H1 (cell line): ENCODE results near the gene LTO1. TPM values are rescaled to one million over a fixed set of nuclear protein-coding genes. Genes with fewer than 3 reads are reported as not detected.
A peak's percentile ranks its signal among the peaks of the same experiment; 100 is the strongest.

Experiments
- CTCF ChIA-PET: fragments of 300-600 bp; sonication (Branson Sonifier 250); formaldehyde crosslinking; loops from one replicate; lab custom pipeline; 2021; ENCODE audit not compliant: partially characterized antibody; lab: Charles Lee
- POLR2A ChIA-PET: fragments of 300-600 bp; sonication (Branson Sonifier 250); formaldehyde crosslinking; loops from one replicate; lab custom pipeline; 2021; ENCODE audit warnings: inconsistent platforms; ENCODE audit not compliant: partially characterized antibody; lab: Charles Lee
- DNase-seq, 2 experiments: peaks; one replicate each; pipeline versions ENCODE4 v3.0.0 to v3.0.0-alpha.2; 2010 to 2022; ENCODE audit warnings: low spot score in 2 of 2, low read depth in 1 of 2, mixed read lengths in 1 of 2
- FAIRE-seq: peaks from 2 replicates; lab custom pipeline; 2011; peaks lifted over from hg19 to GRCh38; lab: Jason Lieb, UNC
- H2AFZ ChIP-seq: 2 replicates; pipeline ENCODE4 v1.8.1; 2012; ENCODE audit warnings: low read length, inconsistent platforms
- H2AK5ac ChIP-seq: 2 replicates; pipeline ENCODE4 v1.6.1; 2013; ENCODE audit warnings: low read depth, low read length
- H2BK120ac ChIP-seq: replicated peaks from 2 replicates; pipeline ENCODE3; 2013; ENCODE audit warnings: low read depth, low read length, inconsistent platforms
- H2BK12ac ChIP-seq: 2 replicates; pipeline ENCODE4 v1.6.1; 2013; ENCODE audit warnings: low read depth, low read length
- H2BK15ac ChIP-seq: 2 replicates; pipeline ENCODE4 v1.6.1; 2013; ENCODE audit warnings: low read length
- H2BK20ac ChIP-seq: 2 replicates; pipeline ENCODE4 v1.6.1; 2013; ENCODE audit warnings: low read length
- H2BK5ac ChIP-seq: 2 replicates; pipeline ENCODE4 v1.6.1; 2013; ENCODE audit warnings: low read depth, low read length
- H3K14ac ChIP-seq: 2 replicates; pipeline ENCODE4 v1.6.1; 2013; ENCODE audit warnings: inconsistent platforms; ENCODE audit not compliant: insufficient read length
- H3K18ac ChIP-seq: 2 replicates; pipeline ENCODE4 v1.6.1; 2013; ENCODE audit warnings: low read length; ENCODE audit errors: extremely low read depth
- H3K23ac ChIP-seq: 2 replicates; pipeline ENCODE4 v1.6.1; 2013; ENCODE audit warnings: inconsistent platforms; ENCODE audit not compliant: insufficient read length
- H3K23me2 ChIP-seq: 2 replicates; pipeline ENCODE4 v1.6.1; 2013; ENCODE audit warnings: low read depth, low read length
- H3K27ac ChIP-seq: 2 replicates; pipeline ENCODE4 v1.6.1; 2011; ENCODE audit warnings: low read depth, low read length, inconsistent platforms
- H3K27me3 ChIP-seq, 4 experiments: replicated peaks in 1 of 4; 1 replicate in 1 of 4; 2 replicates in 3 of 4; pipeline versions ENCODE4 v1.6.1 to v1.8.1; 2011 to 2013; ENCODE audit warnings: low read length in 3 of 4, mild to moderate bottlenecking in 3 of 4, inconsistent platforms in 2 of 4, mixed read lengths in 2 of 4, moderate library complexity in 1 of 4; ENCODE audit not compliant: control insufficient read depth in 3 of 4, insufficient read depth in 3 of 4; ENCODE audit errors: extremely low read depth in 1 of 4
- H3K36me3 ChIP-seq, 4 experiments: 2 replicates each; pipeline versions ENCODE4 v1.6.1 to v1.8.1; 2011 to 2013; ENCODE audit warnings: mild to moderate bottlenecking in 4 of 4, low read length in 3 of 4, moderate library complexity in 2 of 4, control low read depth in 1 of 4, inconsistent platforms in 1 of 4; ENCODE audit not compliant: insufficient read depth in 4 of 4, control insufficient read depth in 2 of 4
- H3K4ac ChIP-seq: replicated peaks from 2 replicates; pipeline ENCODE3; 2013; ENCODE audit warnings: low read length, low read depth, mixed read lengths, inconsistent platforms; ENCODE audit not compliant: insufficient read length
- H3K4me1 ChIP-seq, 4 experiments: replicated peaks in 1 of 4; 1 replicate in 1 of 4; 2 replicates in 3 of 4; pipeline versions ENCODE4 v1.6.1 to v1.8.1; 2011 to 2013; ENCODE audit warnings: low read length in 3 of 4, inconsistent platforms in 2 of 4, mixed read lengths in 1 of 4; ENCODE audit not compliant: insufficient read depth in 4 of 4, control insufficient read depth in 3 of 4
- H3K4me2 ChIP-seq, 2 experiments: 2 replicates each; pipeline versions ENCODE4 v1.6.1 to v1.8.1; 2011 to 2013; ENCODE audit warnings: low read depth in 2 of 2, low read length in 2 of 2, control low read depth in 1 of 2, inconsistent platforms in 1 of 2, mild to moderate bottlenecking in 1 of 2; ENCODE audit not compliant: insufficient read depth in 1 of 2
- H3K4me3 ChIP-seq, 4 experiments: fragments of 200-600, 300-600 bp in 1 of 4; sonication (generic), shearing (Covaris generic), sonication (Bioruptor Twin) in 1 of 4; 2 replicates each; pipeline versions ENCODE4 v1.5.1 to v1.8.1; 2011 to 2016; ENCODE audit warnings: low read length in 4 of 4, low read depth in 3 of 4, control low read depth in 2 of 4, inconsistent platforms in 2 of 4, mild to moderate bottlenecking in 2 of 4, mixed read lengths in 1 of 4, moderate library complexity in 1 of 4; ENCODE audit not compliant: insufficient read depth in 2 of 4; ENCODE audit errors: extremely low read depth in 1 of 4
- H3K56ac ChIP-seq: replicated peaks from 2 replicates; pipeline ENCODE3; 2013; ENCODE audit warnings: low read depth, mild to moderate bottlenecking, mixed read lengths, low read length, inconsistent platforms; ENCODE audit not compliant: insufficient read length
- H3K79me1 ChIP-seq: 2 replicates; pipeline ENCODE4 v1.6.1; 2013; ENCODE audit warnings: low read depth, low read length, control low read depth
- H3K79me2 ChIP-seq, 2 experiments: 2 replicates each; pipeline versions ENCODE4 v1.6.1 to v1.8.1; 2012 to 2013; ENCODE audit warnings: low read length in 2 of 2, mild to moderate bottlenecking in 2 of 2, inconsistent platforms in 1 of 2; ENCODE audit not compliant: insufficient read depth in 2 of 2, control insufficient read depth in 1 of 2
- H3K9ac ChIP-seq, 4 experiments: replicated peaks in 1 of 4; 1 replicate in 1 of 4; 2 replicates in 3 of 4; pipeline versions ENCODE4 v1.6.1 to v1.8.1; 2011 to 2013; ENCODE audit warnings: low read depth in 3 of 4, low read length in 3 of 4, control low read depth in 2 of 4, mild to moderate bottlenecking in 2 of 4, moderate library complexity in 2 of 4, inconsistent platforms in 1 of 4; ENCODE audit errors: extremely low read depth in 1 of 4
- H3K9me3 ChIP-seq, 2 experiments: 2 replicates each; pipeline versions ENCODE4 v1.6.1 to v1.8.1; 2012 to 2013; ENCODE audit warnings: mild to moderate bottlenecking in 2 of 2, moderate library complexity in 2 of 2, control low read depth in 1 of 2, inconsistent platforms in 1 of 2, low read depth in 1 of 2, low read length in 1 of 2, mixed read lengths in 1 of 2; ENCODE audit not compliant: insufficient read depth in 2 of 2
- H4K20me1 ChIP-seq, 2 experiments: replicated peaks in 1 of 2; 2 replicates each; pipeline versions ENCODE3 to v1.8.1; 2011 to 2013; ENCODE audit warnings: inconsistent platforms in 2 of 2, low read length in 2 of 2, mild to moderate bottlenecking in 1 of 2; ENCODE audit not compliant: insufficient read depth in 2 of 2, control insufficient read depth in 1 of 2
- H4K5ac ChIP-seq: 2 replicates; pipeline ENCODE4 v1.6.1; 2013; ENCODE audit warnings: low read length, low read depth, mixed read lengths, inconsistent platforms; ENCODE audit not compliant: insufficient read length
- H4K8ac ChIP-seq: 2 replicates; pipeline ENCODE4 v1.8.0; 2013; ENCODE audit warnings: mild to moderate bottlenecking, moderate library complexity, low read length, inconsistent platforms; ENCODE audit not compliant: insufficient read depth; ENCODE audit errors: extremely low read depth
- H4K91ac ChIP-seq: replicated peaks from 2 replicates; pipeline ENCODE3; 2013; ENCODE audit warnings: low read length, mixed read lengths, inconsistent platforms; ENCODE audit not compliant: insufficient read length
- CREB1 ChIP-seq: IDR thresholded peaks from 2 replicates; pipeline ENCODE4 v1.6.1; 2012; ENCODE audit warnings: inconsistent platforms
- CTCF ChIP-seq, 3 experiments: IDR thresholded peaks; 1 replicate in 2 of 3; 2 replicates in 1 of 3; pipeline versions ENCODE4 v1.5.1 to v1.6.1; 2011; ENCODE audit warnings: low read length in 3 of 3, mild to moderate bottlenecking in 3 of 3, inconsistent platforms in 2 of 3, low read depth in 1 of 3, moderate library complexity in 1 of 3; ENCODE audit not compliant: insufficient read depth in 1 of 3; ENCODE audit errors: control extremely low read depth in 1 of 3
- POLR2A ChIP-seq, 2 experiments: IDR thresholded peaks; 1 replicate in 1 of 2; 2 replicates in 1 of 2; pipeline ENCODE4 v1.6.1; 2011; ENCODE audit warnings: low read depth in 2 of 2, low read length in 2 of 2, mild to moderate bottlenecking in 2 of 2; ENCODE audit errors: control extremely low read depth in 1 of 2
- SUZ12 ChIP-seq: fragments of 200-600 bp; sonication (generic); IDR thresholded peaks from 2 replicates; pipeline ENCODE4 v1.6.1; 2012; ENCODE audit warnings: mild to moderate bottlenecking, inconsistent platforms, low read length, moderate library complexity, mixed read lengths
- TCF12 ChIP-seq: IDR thresholded peaks from 2 replicates; pipeline ENCODE4 v1.6.1; 2011; ENCODE audit warnings: low read depth, mild to moderate bottlenecking, low read length
- YY1 ChIP-seq: IDR thresholded peaks from 2 replicates; pipeline ENCODE4 v1.6.1; 2011; ENCODE audit warnings: low read depth, mild to moderate bottlenecking, low read length
- WGBS, 2 experiments: shearing (Covaris generic) in 1 of 2; methylation state at CpG; one replicate each; pipeline versions ENCODE4 v1.1.6 to v1.1.7; 2013 to 2015; ENCODE audit warnings: low lambda C conversion rate in 2 of 2, mixed read lengths in 2 of 2, inconsistent platforms in 1 of 2, low coverage in 1 of 2, missing lambda C conversion rate in 1 of 2; ENCODE audit not compliant: insufficient replicate concordance in 2 of 2, insufficient coverage in 1 of 2, insufficient read length in 1 of 2; ENCODE audit errors: extremely low coverage in 1 of 2, missing lambda C conversion rate in 1 of 2; 5-methylcytosine and 5-hydroxymethylcytosine counted together
- polyA plus RNA-seq, 7 experiments: library from polyadenylated mRNA; depleted of rRNA in 3 of 7; stranded (reverse) in 5 of 7; unstranded in 2 of 7; fragments of >200 nt in 5 of 7; fragments of 200-250 nt in 2 of 7; gene quantifications; 1 replicate in 5 of 7; 2 replicates in 1 of 7; 4 replicates in 1 of 7; pipeline versions ENCODE4 v1.2.1 to v1.2.3, GENCODE V29; 2011 to 2013; ENCODE audit warnings: missing spikeins in 2 of 7, mixed read lengths in 2 of 7
- total RNA-seq: library from RNA; stranded (reverse); fragmentation: NEBNext Ultra II Directional; extraction: Animal tissue kit (Norgen Biotek cat#: 25700); gene quantifications from 2 replicates; pipeline ENCODE4 v1.2.1, GENCODE V29; 2021

LTO1 gene
- total and polyA plus RNA-seq, 2 of the 8 experiments (the other 6 are each of a cell fraction or from before 2014, with no cell fraction given): 15.4 to 21.3 TPM

GRCh38 chr11:69654660-69655478 is 20.3 kb downstream of the LTO1 start:
- H2BK20ac ChIP-seq: no peak overlapping the region
- H2AFZ ChIP-seq: no peak overlapping the region
- TF ChIP-seq POLR2A (IDR thresholded peaks at IDR 0.05; ENCODE audit: control extremely low read depth in 1 of 2, low read depth in 2 of 2, low read length in 2 of 2) (peak in 1 of 2 experiments; percentile 24; a peak in 1 of 3 replicates), SUZ12 (no peak), TCF12 (no peak), CTCF (IDR thresholded peaks at IDR 0.05; ENCODE audit: control extremely low read depth in 1 of 3, insufficient read depth in 1 of 3, low read depth in 1 of 3, low read length in 3 of 3) (no peak), YY1 (no peak), CREB1 (no peak)
- no peak overlapping the region for H3K18ac ChIP-seq
- no peaks in the 10 kb centered on the region for H3K9me3 ChIP-seq
- H3K79me2 ChIP-seq: no peaks in the 10 kb centered on the region
- no peak overlapping the region for H2BK5ac ChIP-seq
- peaks cover 17 to 45% (median 30%) of the 10 kb centered on the region in 4 experiments for H3K36me3 ChIP-seq
- H3K4ac ChIP-seq: no peak overlapping the region
- H3K23me2 ChIP-seq: no peaks in the 10 kb centered on the region; the same call in 1 of the 2 replicates
- no peak overlapping the region for H4K91ac ChIP-seq
- H2BK120ac ChIP-seq: no peak overlapping the region
- peak in 1 of 2 experiments; percentile 50 for DNase-seq
- no peak overlapping the region for H2BK12ac ChIP-seq
- H3K4me3 ChIP-seq: no peak overlapping the region
- peak overlapping the region; percentile 81; the same call in 1 of the 2 replicates for H4K8ac ChIP-seq
- no peak overlapping the region for H3K56ac ChIP-seq
- 0 out of 2 replicates have a peak, but pooled peaks cover 2% of the 10 kb centered on the region for H3K79me1 ChIP-seq
- peaks cover 6 to 7% of the 10 kb centered on the region in 2 experiments for H4K20me1 ChIP-seq
- no peak overlapping the region for H3K27ac ChIP-seq
- peaks cover 5 to 18% (median 13%) of the 10 kb centered on the region in 4 experiments for H3K4me1 ChIP-seq
- FAIRE-seq: no peak
- H4K5ac ChIP-seq: no peak overlapping the region
- no peaks in the 10 kb centered on the region; a peak in 1 of 7 replicates for H3K27me3 ChIP-seq
- CTCF ChIA-PET: interaction anchor here (0.6 to 8.4 kb wide), 10 partner anchors 9 to 554 kb away, joined by 3 to 81 read pairs (median 4); no protein-coding TSS in a partner anchor
- POLR2A ChIA-PET: interaction anchor here (0.6 to 10.9 kb wide), 8 partner anchors 9 to 905 kb away, joined by 3 to 197 read pairs (median 4); partner anchors contain the start of gene CCND1
- no peak overlapping the region for H3K4me2 ChIP-seq
- no peak overlapping the region for H3K23ac ChIP-seq
- no peak overlapping the region for H2BK15ac ChIP-seq
- H3K14ac ChIP-seq: no peak overlapping the region
- H2AK5ac ChIP-seq: no peak overlapping the region
- 90% methylated on average over 27 of the region's 27 CpGs; no CpG with 5 or more reads in 1 of the 2 experiments for WGBS, 2 experiments
- no peak overlapping the region for H3K9ac ChIP-seq
